ENCODE measurements around the gene SPI1. TPM values are rescaled to one million over a fixed set of nuclear protein-coding genes. Genes with fewer than 3 reads are reported as not detected.
A peak's percentile ranks its signal among the peaks of the same experiment; 100 is the strongest.

SPI1 gene
- total and polyA plus RNA-seq, 4 experiments from 2014 or later, result 0.28 to 5.0 (median 4.8) TPM; not detected in 1

DNA sequence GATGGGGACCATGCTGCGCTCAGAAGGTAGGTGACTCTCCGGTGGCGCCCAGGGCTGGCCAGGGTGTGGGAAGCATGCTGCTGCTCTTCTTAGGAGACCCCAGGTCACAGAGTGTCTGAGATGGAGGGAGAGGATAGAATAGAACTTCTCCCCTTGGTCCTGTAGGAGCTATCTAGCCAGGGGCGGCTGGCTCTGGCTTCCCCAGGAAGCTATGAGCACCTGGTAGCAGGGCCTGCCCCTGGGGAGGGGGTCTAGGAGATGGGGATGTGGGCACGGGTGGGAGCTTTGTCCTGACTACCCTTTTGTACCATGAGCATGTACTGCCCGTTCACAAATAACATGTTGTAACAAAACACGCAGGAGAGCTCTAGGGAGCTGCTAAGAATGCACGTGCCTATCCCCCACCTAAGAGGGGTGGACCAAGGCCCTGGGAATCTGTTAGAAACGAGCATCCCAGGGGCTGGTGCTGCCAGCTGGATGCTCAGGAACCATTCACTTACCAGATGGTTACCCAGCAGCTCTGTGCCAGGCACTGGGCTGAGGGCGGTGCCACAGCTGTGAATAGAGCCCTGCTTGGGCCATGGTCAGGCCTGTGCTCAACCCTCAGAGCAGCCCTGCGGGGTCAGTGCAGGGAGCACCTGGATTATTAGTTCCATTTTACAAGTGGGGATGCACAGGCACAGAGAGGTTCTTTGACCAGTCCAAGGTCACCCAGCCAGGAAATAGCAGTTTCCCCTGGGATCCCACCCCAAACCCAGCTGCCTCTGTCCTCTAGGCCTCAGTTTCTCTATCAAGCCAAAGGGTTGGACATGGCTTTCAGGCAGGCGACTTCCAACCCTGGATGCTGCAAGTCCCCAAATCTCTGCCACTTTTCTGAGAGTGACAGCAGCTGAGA is 32.3 kb upstream of the SPI1 start:
- peak in 1 of 5 donors; percentile 22 for DNase-seq
- Histone ChIP-seq H3K27ac (ENCODE audit: low read depth, low read length) (no peak overlapping the region), H3K36me3 (ENCODE audit: insufficient read depth, low read length) (peaks cover 8% of the 10 kb centered on the region), H3K27me3 (ENCODE audit: insufficient read depth, low read length) (no peaks in the 10 kb centered on the region), H3K4me3 (ENCODE audit: low read length in 2 of 2) (no peak overlapping the region), H3K9me3 (ENCODE audit: control insufficient read depth in 1 of 2, low read length in 2 of 2) (no peaks in the 10 kb centered on the region), H3K4me1 (ENCODE audit: insufficient read depth, low read length) (peaks cover 25% of the 10 kb centered on the region)
- H3K27ac Mint-ChIP-seq, result peak overlapping the region in 2 of 7 donors; percentile 30 to 93
- no peaks in the 10 kb centered on the region for H3K27me3 Mint-ChIP-seq
- peaks cover 9 to 27% (median 20%) of the 10 kb centered on the region in 4 donors for H3K4me1 Mint-ChIP-seq
- H3K9me3 Mint-ChIP-seq, result no peaks in the 10 kb centered on the region
- peaks cover 8 to 19% of the 10 kb centered on the region in 2 donors for H3K36me3 Mint-ChIP-seq
- CTCF ChIA-PET (ENCODE audit: partially characterized antibody), result interaction anchor here (0.8 to 7.2 kb wide), 20 partner anchors 10 to 373 kb away, joined by 3 to 257 read pairs (median 4); partner anchors contain the start of genes ACP2, MADD and PSMC3
- intact Hi-C loops (cut with micrococcal nuclease), result no loop called here
- peak overlapping the region in 3 of 8 donors; percentile 43 to 53 (median 52) for H3K4me3 Mint-ChIP-seq
- POLR2A ChIA-PET (ENCODE audit: partially characterized antibody), result interaction anchor here (2.0 to 9.1 kb wide), 5 partner anchors 12 to 196 kb away, joined by 5 to 86 read pairs (median 72); partner anchors contain the start of genes DDB2 and PSMC3

DNA sequence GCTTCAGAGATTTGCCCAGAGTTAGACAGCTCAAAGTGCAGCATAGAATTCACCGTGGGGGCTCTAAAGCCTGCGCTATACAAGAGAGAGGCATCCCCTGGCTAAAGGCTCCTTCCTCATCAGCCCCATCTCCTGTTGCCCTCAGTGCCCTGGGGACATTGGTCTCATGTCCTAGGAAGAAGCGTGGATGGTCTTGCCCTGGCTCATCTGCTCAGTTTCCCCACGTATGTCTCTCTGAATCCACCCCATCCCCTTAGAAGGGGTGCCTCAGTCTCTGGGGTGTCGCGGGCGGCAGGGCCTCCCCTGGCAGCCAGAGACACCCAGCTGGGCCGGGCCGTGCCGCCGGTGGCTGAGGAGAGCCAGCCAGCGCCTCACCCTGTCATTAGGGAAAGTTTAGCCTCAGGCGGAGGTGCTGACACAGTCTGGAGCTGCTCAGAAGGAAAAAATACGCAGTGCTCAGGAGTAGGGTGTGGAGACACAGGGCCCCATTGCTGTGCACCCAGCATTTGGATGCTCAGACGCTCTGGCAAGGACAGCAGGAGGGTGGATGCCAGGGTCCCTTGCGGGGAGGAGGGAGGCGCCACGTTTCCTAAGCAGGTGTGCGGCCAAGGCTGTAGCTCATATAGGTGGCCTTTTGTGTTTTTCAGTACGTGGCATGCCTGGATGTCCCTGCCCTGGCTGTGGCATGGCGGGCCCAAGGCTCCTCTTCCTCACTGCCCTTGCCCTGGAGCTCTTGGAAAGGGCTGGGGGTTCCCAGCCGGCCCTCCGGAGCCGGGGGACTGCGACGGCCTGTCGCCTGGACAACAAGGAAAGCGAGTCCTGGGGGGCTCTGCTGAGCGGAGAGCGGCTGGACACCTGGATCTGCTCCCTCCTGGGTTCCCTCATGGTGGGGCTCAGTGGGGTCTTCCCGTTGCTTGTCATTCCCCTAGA is 31.4 kb upstream of the SPI1 start:
- H3K4me3 ChIP-seq (ENCODE audit: low read length in 2 of 2), result peak overlapping the region in 1 of 2 donors; percentile 73
- H3K27me3 ChIP-seq (ENCODE audit: insufficient read depth, low read length), result no peaks in the 10 kb centered on the region
- Mint-ChIP-seq H3K4me3 (peak overlapping the region; percentile 89 to 97 (median 92)), H3K4me1 (peaks cover 10 to 27% (median 20%) of the 10 kb centered on the region in 4 donors), H3K36me3 (peaks cover 8 to 14% of the 10 kb centered on the region in 2 donors), H3K9me3 (no peaks in the 10 kb centered on the region), H3K27me3 (no peaks in the 10 kb centered on the region), H3K27ac (peak overlapping the region; percentile 92 to 97 (median 94))
- H3K4me1 ChIP-seq (ENCODE audit: insufficient read depth, low read length), result peaks cover 25% of the 10 kb centered on the region
- peak overlapping the region; percentile 80 for H3K27ac ChIP-seq (ENCODE audit: low read depth, low read length)
- peak in 1 of 5 donors; percentile 31 for DNase-seq
- H3K9me3 ChIP-seq (ENCODE audit: control insufficient read depth in 1 of 2, low read length in 2 of 2), result no peaks in the 10 kb centered on the region
- intact Hi-C loops (cut with micrococcal nuclease), result loop anchor here (5.0 kb wide), 1 partner anchor 232 kb away; the partner anchor contains the start of gene ARFGAP2
- CTCF ChIA-PET (ENCODE audit: partially characterized antibody), result interaction anchor here (0.8 to 7.2 kb wide), 13 partner anchors 10 to 443 kb away, joined by 3 to 257 read pairs (median 4); partner anchors contain the start of gene PSMC3
- peaks cover 8% of the 10 kb centered on the region for H3K36me3 ChIP-seq (ENCODE audit: insufficient read depth, low read length)
- POLR2A ChIA-PET (ENCODE audit: partially characterized antibody), result interaction anchor here (0.5 to 9.1 kb wide), 14 partner anchors 9 to 161 kb away, joined by 3 to 86 read pairs (median 4); partner anchors contain the start of genes ACP2 and PSMC3

DNA sequence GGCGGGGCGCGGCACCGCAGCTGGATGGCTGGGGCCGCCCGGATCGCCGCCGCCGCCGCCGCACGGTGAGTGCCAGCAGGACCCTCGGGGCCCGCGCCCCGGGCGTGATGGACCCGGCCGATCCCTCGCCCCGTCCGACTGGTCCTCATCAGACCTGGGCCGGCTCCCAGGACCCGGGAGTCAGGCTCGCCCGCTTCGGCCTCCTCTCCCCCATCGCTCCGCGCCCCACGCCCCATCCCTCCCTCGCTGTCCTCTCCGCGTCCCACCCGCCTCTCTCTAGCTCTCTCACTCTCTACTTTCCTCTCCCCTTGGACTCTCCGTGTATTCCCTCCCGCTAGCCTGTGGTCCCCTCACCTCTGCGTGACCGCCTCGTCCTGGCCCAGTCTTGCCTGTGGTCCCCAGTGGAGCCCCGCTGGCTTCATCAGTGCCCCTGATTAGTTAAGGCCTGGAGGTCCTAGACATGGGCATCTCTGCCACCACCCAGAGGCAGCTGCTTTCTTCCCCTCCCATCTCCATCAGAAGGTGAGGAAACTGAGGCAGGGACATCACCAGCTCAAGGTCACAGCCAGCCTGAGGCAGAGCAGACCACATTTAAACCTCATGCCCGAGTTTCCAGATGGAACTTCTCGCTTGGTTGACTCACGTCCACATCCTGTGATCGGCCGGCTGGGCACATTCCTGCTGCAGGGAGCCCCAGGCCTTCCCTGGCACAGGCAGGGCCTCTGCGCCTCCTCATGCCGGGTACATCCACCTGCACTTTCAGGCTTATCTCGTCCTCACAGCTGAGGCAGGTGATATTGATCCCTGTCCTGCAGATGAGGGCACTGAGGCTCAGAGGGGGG is 30.5 kb upstream of the SPI1 start:
- peak overlapping the region; percentile 89 to 97 (median 92) for H3K4me3 Mint-ChIP-seq
- H3K9me3 Mint-ChIP-seq, result no peaks in the 10 kb centered on the region
- intact Hi-C loops (cut with micrococcal nuclease), result loop anchor here (1.0 to 5.0 kb wide), 7 partner anchors 15 to 232 kb away; partner anchors contain the start of genes ARFGAP2 and PSMC3
- ChIA-PET POLR2A (ENCODE audit: partially characterized antibody) (interaction anchor here (0.5 to 9.1 kb wide), 14 partner anchors 9 to 194 kb away, joined by 3 to 86 read pairs (median 4); partner anchors contain the start of genes ACP2, DDB2, MADD and PSMC3), CTCF (ENCODE audit: partially characterized antibody) (interaction anchor here (0.9 to 7.2 kb wide), 7 partner anchors 9 to 444 kb away, joined by 3 to 257 read pairs (median 16); partner anchors contain the start of gene PSMC3)
- H3K27me3 Mint-ChIP-seq, result no peaks in the 10 kb centered on the region
- H3K9me3 ChIP-seq (ENCODE audit: control insufficient read depth in 1 of 2, low read length in 2 of 2), result no peaks in the 10 kb centered on the region
- H3K36me3 ChIP-seq (ENCODE audit: insufficient read depth, low read length), result peaks cover 3% of the 10 kb centered on the region
- H3K27ac ChIP-seq (ENCODE audit: low read depth, low read length), result peak overlapping the region; percentile 80
- H3K4me1 ChIP-seq (ENCODE audit: insufficient read depth, low read length), result peaks cover 25% of the 10 kb centered on the region
- peaks cover 10 to 27% (median 20%) of the 10 kb centered on the region in 4 donors for H3K4me1 Mint-ChIP-seq
- H3K27me3 ChIP-seq (ENCODE audit: insufficient read depth, low read length), result no peaks in the 10 kb centered on the region
- peak in 2 of 5 donors; percentile 27 to 47 for DNase-seq
- H3K4me3 ChIP-seq (ENCODE audit: low read length in 2 of 2), result peak overlapping the region; percentile 34 to 73
- H3K27ac Mint-ChIP-seq, result peak overlapping the region; percentile 92 to 97 (median 94)
- H3K36me3 Mint-ChIP-seq, result peaks cover 3 to 8% of the 10 kb centered on the region in 2 donors

DNA sequence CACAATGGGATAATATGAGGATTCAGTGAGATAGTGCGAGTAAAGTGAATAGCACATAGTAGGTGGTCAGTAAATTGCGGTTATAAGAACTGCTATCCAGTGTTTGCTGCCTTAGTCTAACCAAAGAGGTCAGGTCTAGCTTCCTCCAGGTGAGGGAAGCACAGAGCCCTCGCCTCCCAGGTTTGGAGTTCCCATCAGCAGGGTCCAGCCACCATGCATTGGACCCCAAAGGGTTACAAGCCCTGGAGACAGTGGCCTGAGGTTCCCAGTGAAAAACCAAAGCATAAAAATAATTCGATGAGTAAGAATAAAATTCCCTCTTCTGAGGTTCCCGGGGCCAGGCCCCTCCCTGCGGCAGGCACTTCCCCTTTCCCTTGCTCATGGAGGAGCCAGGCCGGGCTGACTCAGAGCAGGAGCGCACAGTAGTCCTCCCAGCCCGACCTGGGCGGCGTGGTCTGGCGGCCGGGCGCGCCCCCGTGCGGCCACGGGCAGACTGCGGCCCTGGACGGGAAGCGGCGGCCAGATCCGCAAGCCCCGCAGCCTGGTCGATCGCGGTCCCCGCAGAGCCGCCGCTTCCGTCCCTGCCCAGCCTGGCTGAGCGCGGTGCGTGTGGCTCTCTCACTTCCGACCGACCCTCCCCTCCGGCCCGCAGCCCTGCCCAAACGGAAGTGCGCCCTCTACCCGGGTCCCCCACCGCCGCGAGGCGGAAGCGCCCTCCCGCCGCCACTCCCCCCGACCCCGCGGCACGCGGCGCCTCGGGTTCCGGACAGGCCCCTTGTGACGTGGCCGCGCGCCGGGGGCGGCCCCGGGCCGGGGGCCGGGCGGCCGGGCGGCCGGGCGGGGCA is 29.6 kb upstream of the SPI1 start, which contains the start of gene SLC39A13:
Gene SLC39A13, plus strand, starts transcription at position 845 of the 845 bp plus-strand sequence. CDS start 1,505 bp downstream, outside the sequence.
- ChIA-PET CTCF (ENCODE audit: partially characterized antibody) (interaction anchor here (0.9 to 7.2 kb wide), 10 partner anchors 8 to 35 kb away, joined by 3 to 257 read pairs (median 5); partner anchors contain the start of gene PSMC3), POLR2A (ENCODE audit: partially characterized antibody) (interaction anchor here (1.0 to 9.1 kb wide), 12 partner anchors 8 to 193 kb away, joined by 3 to 86 read pairs (median 5); partner anchors contain the start of genes ACP2, DDB2, MADD and PSMC3)
- Mint-ChIP-seq H3K4me1 (peaks cover 10 to 27% (median 20%) of the 10 kb centered on the region in 4 donors), H3K4me3 (peak within 1 kb of the TSS; percentile 89 to 97 (median 92)), H3K9me3 (no peaks in the 10 kb centered on the region), H3K27me3 (no peaks in the 10 kb centered on the region), H3K27ac (peak within 1 kb of the TSS; percentile 92 to 97 (median 94)), H3K36me3 (peaks cover 0 to 4% of the 10 kb centered on the region in 2 donors)
- H3K4me3 ChIP-seq (ENCODE audit: low read length in 2 of 2), result peak within 1 kb of the TSS; percentile 34 to 73
- H3K9me3 ChIP-seq (ENCODE audit: control insufficient read depth in 1 of 2, low read length in 2 of 2), result no peaks in the 10 kb centered on the region
- DNase-seq, result peak; percentile 88 to 94 (median 90)
- no peaks in the 10 kb centered on the region for H3K36me3 ChIP-seq (ENCODE audit: insufficient read depth, low read length)
- no peaks in the 10 kb centered on the region for H3K27me3 ChIP-seq (ENCODE audit: insufficient read depth, low read length)
- H3K27ac ChIP-seq (ENCODE audit: low read depth, low read length), result peak within 1 kb of the TSS; percentile 80
- peaks cover 25% of the 10 kb centered on the region for H3K4me1 ChIP-seq (ENCODE audit: insufficient read depth, low read length)
- intact Hi-C loops (cut with micrococcal nuclease), result loop anchor here (1.0 to 5.0 kb wide), 7 partner anchors 14 to 231 kb away; partner anchors contain the start of genes ARFGAP2 and PSMC3

DNA sequence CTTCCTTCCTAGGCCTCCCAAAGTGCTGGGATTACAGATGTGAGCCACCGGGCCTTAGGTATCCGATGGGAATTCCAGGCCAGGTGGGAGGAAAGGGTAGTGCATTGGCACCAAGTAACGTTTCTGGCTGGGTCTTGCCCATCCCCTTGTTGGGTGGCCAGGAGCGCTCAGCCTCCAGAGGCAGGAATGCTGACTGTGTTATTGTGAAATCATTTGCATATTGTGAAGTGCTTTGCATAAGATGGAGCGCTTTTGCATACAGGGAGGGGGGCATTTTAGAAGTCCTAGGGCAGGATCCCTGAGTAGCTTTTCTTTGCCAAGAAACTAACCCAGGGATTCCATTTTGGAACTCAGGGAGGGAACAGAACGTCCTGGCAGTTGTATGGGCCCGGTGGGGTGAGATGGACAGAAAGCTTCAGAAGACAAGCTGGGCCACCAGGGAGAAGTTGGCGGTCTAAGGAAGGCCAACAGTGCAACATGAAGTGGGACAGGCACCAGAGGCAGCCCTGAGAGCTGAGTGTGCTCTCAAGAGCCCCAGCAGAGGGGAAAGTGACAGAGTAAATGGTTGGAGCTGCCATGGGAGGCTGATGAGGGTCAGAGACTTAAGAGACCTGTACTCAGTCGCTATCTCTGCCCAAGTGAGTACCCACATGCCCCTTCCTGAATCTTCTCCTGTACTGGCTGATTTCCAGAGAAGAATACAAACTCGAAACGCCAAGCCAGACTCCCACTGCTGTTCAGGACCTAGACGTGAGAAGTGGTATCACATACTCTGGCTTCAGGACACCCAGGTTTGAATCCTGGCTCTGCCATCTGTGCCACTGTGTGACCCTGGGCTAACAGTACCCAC is 28.8 kb upstream of the SPI1 start:
- no peaks in the 10 kb centered on the region for H3K27me3 ChIP-seq (ENCODE audit: insufficient read depth, low read length)
- H3K4me1 ChIP-seq (ENCODE audit: insufficient read depth, low read length), result peaks cover 25% of the 10 kb centered on the region
- Mint-ChIP-seq H3K4me3 (peak overlapping the region; percentile 87 to 91 (median 90)), H3K27me3 (no peaks in the 10 kb centered on the region), H3K4me1 (peaks cover 10 to 27% (median 20%) of the 10 kb centered on the region in 4 donors), H3K9me3 (no peaks in the 10 kb centered on the region), H3K36me3 (peaks cover 0 to 4% of the 10 kb centered on the region in 2 donors), H3K27ac (peak overlapping the region; percentile 90 to 95 (median 93))
- H3K9me3 ChIP-seq (ENCODE audit: control insufficient read depth in 1 of 2, low read length in 2 of 2), result no peaks in the 10 kb centered on the region
- no peaks in the 10 kb centered on the region for H3K36me3 ChIP-seq (ENCODE audit: insufficient read depth, low read length)
- peak overlapping the region; percentile 80 for H3K27ac ChIP-seq (ENCODE audit: low read depth, low read length)
- ChIA-PET CTCF (ENCODE audit: partially characterized antibody) (interaction anchor here (0.9 to 7.2 kb wide), 8 partner anchors 8 to 34 kb away, joined by 3 to 257 read pairs (median 4); no protein-coding TSS in a partner anchor), POLR2A (ENCODE audit: partially characterized antibody) (interaction anchor here (0.7 to 9.1 kb wide), 9 partner anchors 7 to 192 kb away, joined by 3 to 86 read pairs (median 7); partner anchors contain the start of genes ACP2, DDB2, PSMC3 and SPI1)
- H3K4me3 ChIP-seq (ENCODE audit: low read length in 2 of 2), result peak overlapping the region; percentile 4 to 58
- intact Hi-C loops (cut with micrococcal nuclease), result loop anchor here (5.0 kb wide), 1 partner anchor 230 kb away; the partner anchor contains the start of gene ARFGAP2
- DNase-seq, result peak in 1 of 5 donors; percentile 24
